GM23338 (cell line): Measurements from ENCODE around the gene KCNQ5.

ENCODE experiments used
- EZH2 ChIP-seq: fragments of 200-600 bp; sonication (generic); IDR thresholded peaks from one replicate; pipeline ENCODE4 v1.8.0; 2017; ENCODE audit warnings: antibody characterized with exemption, mild to moderate bottlenecking, low read depth; ENCODE audit not compliant: unreplicated experiment
- EZH2phosphoT487 ChIP-seq: fragments of 200-600 bp; sonication (generic); IDR thresholded peaks from one replicate; pipeline ENCODE4 v1.8.1; 2018; ENCODE audit warnings: antibody characterized with exemption; ENCODE audit not compliant: unreplicated experiment
- POLR2AphosphoS5 ChIP-seq: IDR thresholded peaks from 2 replicates; pipeline ENCODE4 v1.6.1; 2016; ENCODE audit warnings: antibody characterized with exemption, low read depth
- TF ChIP-seq, protein P1 (sequence below), 2 experiments: fragments of 200-600 bp in 1 of 2; sonication (generic) in 1 of 2; conservative IDR thresholded peaks; 2 replicates each; pipeline versions ENCODE4 v1.5.1 to v1.6.1; 2016 to 2017; ENCODE audit warnings: antibody characterized with exemption in 2 of 2, low read depth in 2 of 2, mild to moderate bottlenecking in 2 of 2, moderate library complexity in 1 of 2
- TF ChIP-seq, protein P2 (sequence below): IDR thresholded peaks from one replicate; pipeline ENCODE4 v1.6.1; 2018; ENCODE audit warnings: antibody characterized with exemption; ENCODE audit not compliant: unreplicated experiment
- TF ChIP-seq, protein P3 (sequence below): IDR thresholded peaks from 2 replicates; pipeline ENCODE4 v1.6.1; 2016; ENCODE audit warnings: antibody characterized with exemption

DNA sequence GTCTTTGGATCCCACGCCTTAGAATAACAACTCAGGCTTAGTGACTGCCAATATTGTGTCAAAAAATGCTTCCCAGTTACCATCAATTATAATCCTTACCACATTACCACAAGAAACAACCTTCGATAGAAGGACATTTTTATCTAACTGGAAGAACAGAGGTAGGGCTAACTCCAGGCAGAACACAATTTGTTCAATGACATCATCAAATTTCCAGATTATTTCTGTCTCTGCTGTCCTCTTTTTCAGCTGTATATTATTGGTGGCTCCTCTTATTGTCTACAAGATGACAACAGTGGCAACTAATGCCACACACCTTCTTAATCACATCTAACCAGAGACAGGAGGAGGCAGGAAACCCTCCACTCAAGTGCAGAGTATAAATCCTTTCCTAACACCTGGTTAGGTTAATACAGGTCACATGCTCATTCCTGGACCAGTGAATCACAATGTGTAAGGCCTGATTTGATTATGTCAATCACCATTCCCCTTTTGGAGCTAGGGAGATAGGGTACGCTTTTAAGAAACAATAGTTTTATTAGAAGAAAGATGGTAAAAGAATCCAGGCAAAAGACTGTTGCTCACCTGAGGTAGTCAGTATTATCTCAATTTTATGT, 585.5 kb downstream of the KCNQ5 start:
- TF ChIP-seq, protein P1, sequence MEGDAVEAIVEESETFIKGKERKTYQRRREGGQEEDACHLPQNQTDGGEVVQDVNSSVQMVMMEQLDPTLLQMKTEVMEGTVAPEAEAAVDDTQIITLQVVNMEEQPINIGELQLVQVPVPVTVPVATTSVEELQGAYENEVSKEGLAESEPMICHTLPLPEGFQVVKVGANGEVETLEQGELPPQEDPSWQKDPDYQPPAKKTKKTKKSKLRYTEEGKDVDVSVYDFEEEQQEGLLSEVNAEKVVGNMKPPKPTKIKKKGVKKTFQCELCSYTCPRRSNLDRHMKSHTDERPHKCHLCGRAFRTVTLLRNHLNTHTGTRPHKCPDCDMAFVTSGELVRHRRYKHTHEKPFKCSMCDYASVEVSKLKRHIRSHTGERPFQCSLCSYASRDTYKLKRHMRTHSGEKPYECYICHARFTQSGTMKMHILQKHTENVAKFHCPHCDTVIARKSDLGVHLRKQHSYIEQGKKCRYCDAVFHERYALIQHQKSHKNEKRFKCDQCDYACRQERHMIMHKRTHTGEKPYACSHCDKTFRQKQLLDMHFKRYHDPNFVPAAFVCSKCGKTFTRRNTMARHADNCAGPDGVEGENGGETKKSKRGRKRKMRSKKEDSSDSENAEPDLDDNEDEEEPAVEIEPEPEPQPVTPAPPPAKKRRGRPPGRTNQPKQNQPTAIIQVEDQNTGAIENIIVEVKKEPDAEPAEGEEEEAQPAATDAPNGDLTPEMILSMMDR (conservative IDR thresholded peaks at IDR 0.05; ENCODE audit: low read depth in 2 of 2), result no peak
- TF ChIP-seq EZH2phosphoT487 (no peak), POLR2AphosphoS5 (no peak), EZH2 (no peak)
- TF ChIP-seq, protein P2, sequence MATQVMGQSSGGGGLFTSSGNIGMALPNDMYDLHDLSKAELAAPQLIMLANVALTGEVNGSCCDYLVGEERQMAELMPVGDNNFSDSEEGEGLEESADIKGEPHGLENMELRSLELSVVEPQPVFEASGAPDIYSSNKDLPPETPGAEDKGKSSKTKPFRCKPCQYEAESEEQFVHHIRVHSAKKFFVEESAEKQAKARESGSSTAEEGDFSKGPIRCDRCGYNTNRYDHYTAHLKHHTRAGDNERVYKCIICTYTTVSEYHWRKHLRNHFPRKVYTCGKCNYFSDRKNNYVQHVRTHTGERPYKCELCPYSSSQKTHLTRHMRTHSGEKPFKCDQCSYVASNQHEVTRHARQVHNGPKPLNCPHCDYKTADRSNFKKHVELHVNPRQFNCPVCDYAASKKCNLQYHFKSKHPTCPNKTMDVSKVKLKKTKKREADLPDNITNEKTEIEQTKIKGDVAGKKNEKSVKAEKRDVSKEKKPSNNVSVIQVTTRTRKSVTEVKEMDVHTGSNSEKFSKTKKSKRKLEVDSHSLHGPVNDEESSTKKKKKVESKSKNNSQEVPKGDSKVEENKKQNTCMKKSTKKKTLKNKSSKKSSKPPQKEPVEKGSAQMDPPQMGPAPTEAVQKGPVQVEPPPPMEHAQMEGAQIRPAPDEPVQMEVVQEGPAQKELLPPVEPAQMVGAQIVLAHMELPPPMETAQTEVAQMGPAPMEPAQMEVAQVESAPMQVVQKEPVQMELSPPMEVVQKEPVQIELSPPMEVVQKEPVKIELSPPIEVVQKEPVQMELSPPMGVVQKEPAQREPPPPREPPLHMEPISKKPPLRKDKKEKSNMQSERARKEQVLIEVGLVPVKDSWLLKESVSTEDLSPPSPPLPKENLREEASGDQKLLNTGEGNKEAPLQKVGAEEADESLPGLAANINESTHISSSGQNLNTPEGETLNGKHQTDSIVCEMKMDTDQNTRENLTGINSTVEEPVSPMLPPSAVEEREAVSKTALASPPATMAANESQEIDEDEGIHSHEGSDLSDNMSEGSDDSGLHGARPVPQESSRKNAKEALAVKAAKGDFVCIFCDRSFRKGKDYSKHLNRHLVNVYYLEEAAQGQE, result no peak
- TF ChIP-seq, protein P3, sequence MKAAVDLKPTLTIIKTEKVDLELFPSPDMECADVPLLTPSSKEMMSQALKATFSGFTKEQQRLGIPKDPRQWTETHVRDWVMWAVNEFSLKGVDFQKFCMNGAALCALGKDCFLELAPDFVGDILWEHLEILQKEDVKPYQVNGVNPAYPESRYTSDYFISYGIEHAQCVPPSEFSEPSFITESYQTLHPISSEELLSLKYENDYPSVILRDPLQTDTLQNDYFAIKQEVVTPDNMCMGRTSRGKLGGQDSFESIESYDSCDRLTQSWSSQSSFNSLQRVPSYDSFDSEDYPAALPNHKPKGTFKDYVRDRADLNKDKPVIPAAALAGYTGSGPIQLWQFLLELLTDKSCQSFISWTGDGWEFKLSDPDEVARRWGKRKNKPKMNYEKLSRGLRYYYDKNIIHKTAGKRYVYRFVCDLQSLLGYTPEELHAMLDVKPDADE, result no peak
